Measurements from ENCODE around the gene UBN1.

DNA sequence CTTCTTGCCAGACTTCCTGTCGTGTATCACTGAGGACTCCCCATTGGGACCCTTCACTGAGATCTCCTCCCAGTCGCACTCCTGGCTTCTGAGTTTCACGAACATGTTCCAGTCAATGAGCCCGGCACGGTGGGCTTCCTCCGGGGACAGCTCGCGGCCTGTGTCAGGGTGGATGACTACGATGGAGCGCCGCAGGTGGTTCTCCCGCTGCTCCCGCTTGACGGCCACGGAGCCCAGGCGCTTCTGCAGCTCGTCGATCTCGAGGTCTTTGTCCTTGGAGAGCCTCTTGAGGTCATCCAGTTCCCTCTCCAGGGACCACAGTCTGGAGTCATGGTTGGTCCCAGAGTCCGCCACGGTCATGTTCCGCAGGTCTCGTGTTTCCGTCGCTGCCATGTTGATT, 36.2 kb downstream of the UBN1 start:
- TF ChIP-seq EP300 (IDR thresholded peaks at IDR 0.05) (no peak), POLR2AphosphoS5 (IDR thresholded peaks at IDR 0.05) (no peak), POLR2A (IDR thresholded peaks at IDR 0.05) (no peak)
- TF ChIP-seq, protein P1, sequence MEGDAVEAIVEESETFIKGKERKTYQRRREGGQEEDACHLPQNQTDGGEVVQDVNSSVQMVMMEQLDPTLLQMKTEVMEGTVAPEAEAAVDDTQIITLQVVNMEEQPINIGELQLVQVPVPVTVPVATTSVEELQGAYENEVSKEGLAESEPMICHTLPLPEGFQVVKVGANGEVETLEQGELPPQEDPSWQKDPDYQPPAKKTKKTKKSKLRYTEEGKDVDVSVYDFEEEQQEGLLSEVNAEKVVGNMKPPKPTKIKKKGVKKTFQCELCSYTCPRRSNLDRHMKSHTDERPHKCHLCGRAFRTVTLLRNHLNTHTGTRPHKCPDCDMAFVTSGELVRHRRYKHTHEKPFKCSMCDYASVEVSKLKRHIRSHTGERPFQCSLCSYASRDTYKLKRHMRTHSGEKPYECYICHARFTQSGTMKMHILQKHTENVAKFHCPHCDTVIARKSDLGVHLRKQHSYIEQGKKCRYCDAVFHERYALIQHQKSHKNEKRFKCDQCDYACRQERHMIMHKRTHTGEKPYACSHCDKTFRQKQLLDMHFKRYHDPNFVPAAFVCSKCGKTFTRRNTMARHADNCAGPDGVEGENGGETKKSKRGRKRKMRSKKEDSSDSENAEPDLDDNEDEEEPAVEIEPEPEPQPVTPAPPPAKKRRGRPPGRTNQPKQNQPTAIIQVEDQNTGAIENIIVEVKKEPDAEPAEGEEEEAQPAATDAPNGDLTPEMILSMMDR (IDR thresholded peaks at IDR 0.05) = no peak
